GM12801 (cell line): Measurements from ENCODE around the gene OSBPL2.

Experiments used
- CTCF ChIP-seq: IDR thresholded peaks from one replicate; pipeline ENCODE4 v1.5.1; 2011; ENCODE audit warnings: control low read depth; ENCODE audit not compliant: insufficient read length; ENCODE audit errors: extremely low read depth

OSBPL2 gene

GRCh38 chr20:62275219-62275618 lies 36.9 kb downstream of the OSBPL2 start:
- no peak for TF ChIP-seq CTCF

GRCh38 chr20:62276439-62276838 lies 38.1 kb downstream of the OSBPL2 start:
- no peak for TF ChIP-seq CTCF

- TF ChIP-seq CTCF, result no peak
These were observed 38.9 kb downstream of the OSBPL2 start for GRCh38 chr20:62277253-62277652.

GRCh38 chr20:62280303-62280702 lies 42.0 kb downstream of the OSBPL2 start:
- TF ChIP-seq CTCF, result no peak

- TF ChIP-seq CTCF, result no peak
These were observed 43.0 kb downstream of the OSBPL2 start for GRCh38 chr20:62281161-62281933.

- TF ChIP-seq CTCF, result no peak
These were observed 43.8 kb downstream of the OSBPL2 start for GRCh38 chr20:62282103-62282502.

- TF ChIP-seq CTCF, result no peak
These were observed 44.7 kb downstream of the OSBPL2 start for GRCh38 chr20:62282877-62283503.
